Left cardiac atrium (tissue), 4 donors: ENCODE data around the gene OCLN. TPM values are rescaled to one million over a fixed set of nuclear protein-coding genes. Genes with fewer than 3 reads are reported as not detected.
"Not testable (repeated sequence)": the region's sequence is repeated elsewhere in the genome, so short reads cannot be mapped to it uniquely, and the experiment has no call there.

Source experiments
- ATAC-seq, 2 donors: fragments of 200-7000 bp; cut with Tn5 transposase; one replicate each; pipeline ENCODE4 v1.9.1; 2020; ENCODE audit warnings: mild to moderate bottlenecking in 2 of 2, moderate library complexity in 2 of 2
- DNase-seq: peaks from one replicate; pipeline ENCODE4 v3.0.0-alpha.2; 2020
- intact Hi-C, 2 donors: fragments of 100-400 bp; cut with DNase I; formaldehyde crosslinking; loops; one replicate each; pipeline versions ENCODE4 v1.14.1 to v1.15.1; 2022 to 2023
- long read RNA-seq: library from polyadenylated mRNA; unstranded; transcript quantifications from one replicate; pipeline ENCODE4 v2.0.0, GENCODE V29; 2021
- total RNA-seq, 2 donors: library from RNA; stranded (reverse); fragmentation: NEBNext Ultra II Directional; extraction: Animal tissue kit (Norgen Biotek cat#: 25700); gene quantifications; one replicate each; pipeline ENCODE4 v1.2.1, GENCODE V29; 2021
- donor health status: DM: no; HTN: yes; CAD: no.
- donor health status: DM: no; HTN: yes; CAD: no; lungs with severe emphysema.
- donor health status: DM: yes; HTN: yes; CAD: no.
- donor health status: Dilated cardiomyopathy.

OCLN gene
- total RNA-seq, result 1 to 10 TPM; 1.7 to 2.0 TPM
- long read RNA-seq, partial matches to known transcripts, result 0 of 1 reads
- long read RNA-seq, other reads (novel, unspliced or antisense), result 0 of 1 reads

GRCh38 chr5:69492391-69492922 is at the start of gene OCLN:
TSS of gene OCLN (plus strand) at chr5:69492790. CDS start at chr5:69504245, 11,455 bp downstream.
- ATAC-seq, result peak; percentile 83 to 92
- peak; percentile 23 for DNase-seq
- intact Hi-C loops, result no loop called here

GRCh38 chr5:69444127-69444754 is 48.3 kb upstream of the OCLN start:
- intact Hi-C loops, result no loop called here
- no peak for DNase-seq
- ATAC-seq, result no peak

- ATAC-seq, result no peak
- intact Hi-C loops, result no loop called here
These were observed 43.1 kb upstream of the OCLN start for GRCh38 chr5:69449511-69449910.

GRCh38 chr5:69450116-69450515 is 42.5 kb upstream of the OCLN start:
- ATAC-seq (no peak), DNase-seq (no peak)
- intact Hi-C loops, result no loop called here

More at GRCh38 chr5:69449511-69449910, 43.1 kb upstream of the OCLN start:
- DNase-seq, result no peak

- DNase-seq, ATAC-seq, intact Hi-C loops: not testable (repeated sequence)
These were observed 42.1 kb upstream of the OCLN start for GRCh38 chr5:69450527-69450926.

- intact Hi-C loops, result no loop called here
- ATAC-seq (no peak), DNase-seq (no peak)
These were observed 40.5 kb upstream of the OCLN start for GRCh38 chr5:69451941-69452647.

GRCh38 chr5:69453487-69453886 is 39.1 kb upstream of the OCLN start:
- DNase-seq, intact Hi-C loops, ATAC-seq: not testable (repeated sequence)

GRCh38 chr5:69454460-69455249 is 37.9 kb upstream of the OCLN start:
- no peak for ATAC-seq
- no peak for DNase-seq
- intact Hi-C loops, result no loop called here

- intact Hi-C loops, DNase-seq, ATAC-seq: not testable (repeated sequence)
These were observed 37.1 kb upstream of the OCLN start for GRCh38 chr5:69455428-69455988.

- intact Hi-C loops, result no loop called here
- DNase-seq, result no peak
- no peak for ATAC-seq
These were observed 30.4 kb upstream of the OCLN start for GRCh38 chr5:69462170-69462569.

GRCh38 chr5:69466375-69466774 is 26.2 kb upstream of the OCLN start:
- ATAC-seq, intact Hi-C loops, DNase-seq: not testable (repeated sequence)

GRCh38 chr5:69467442-69468225 is 25.0 kb upstream of the OCLN start:
- intact Hi-C loops, result no loop called here
- DNase-seq, result no peak
- no peak for ATAC-seq

- intact Hi-C loops, result no loop called here
- ATAC-seq (no peak), DNase-seq (no peak)
These were observed 24.0 kb upstream of the OCLN start for GRCh38 chr5:69468631-69469030.

- intact Hi-C loops, DNase-seq, ATAC-seq: not testable (repeated sequence)
These were observed 21.1 kb upstream of the OCLN start for GRCh38 chr5:69471516-69471915.

- ATAC-seq, DNase-seq, intact Hi-C loops: not testable (repeated sequence)
These were observed 20.0 kb upstream of the OCLN start for GRCh38 chr5:69472535-69473143.

- DNase-seq (no peak), ATAC-seq (no peak)
- intact Hi-C loops, result no loop called here
These were observed 15.4 kb upstream of the OCLN start for GRCh38 chr5:69477170-69477569.

- ATAC-seq, DNase-seq, intact Hi-C loops: not testable (repeated sequence)
These were observed 14.3 kb upstream of the OCLN start for GRCh38 chr5:69478296-69478695.

GRCh38 chr5:69484891-69485290 is 7.7 kb upstream of the OCLN start:
- DNase-seq, result no peak
- intact Hi-C loops, result no loop called here
- ATAC-seq, result no peak
